T-cell (primary cell): ENCODE results near the gene KRT77. TPM values are rescaled to one million over a fixed set of nuclear protein-coding genes. Genes with fewer than 3 reads are reported as not detected.

Source experiments
- ATAC-seq, 4 experiments: fragments of 200-7000 bp in 3 of 4; fragments of 150-1000 bp in 1 of 4; cut with Tn5 transposase; replicated peaks in 1 of 4; 1 replicate in 3 of 4; 2 replicates in 1 of 4; pipeline ENCODE4 v1.10.0; 2021; ENCODE audit warnings: moderate library complexity in 3 of 4, mild to moderate bottlenecking in 2 of 4, moderate number of reproducible peaks in 1 of 4
- CTCF ChIA-PET, 2 donors: fragments of 300-600 bp; sonication (Branson Sonifier 250); formaldehyde crosslinking; loops; one replicate each; lab custom pipeline; 2022; ENCODE audit warnings: antibody characterized with exemption in 2 of 2; lab: Charles Lee
- POLR2A ChIA-PET, 2 donors: fragments of 300-600 bp; sonication (Branson Sonifier 250); formaldehyde crosslinking; loops; one replicate each; lab custom pipeline; 2022; ENCODE audit warnings: antibody characterized with exemption in 2 of 2; lab: Charles Lee
- DNase-seq, 35 experiments: peaks; one replicate each; pipeline versions ENCODE4 v3.0.0 to v3.0.0-alpha.2; 2013 to 2023
- H3K27ac ChIP-seq: one replicate; pipeline ENCODE4 v1.5.1; 2013; ENCODE audit warnings: low read length
- H3K27me3 ChIP-seq, 2 experiments: replicated peaks in 1 of 2; 1 replicate in 1 of 2; 2 replicates in 1 of 2; pipeline versions ENCODE4 v1.6.1 to v1.7.0; 2013; ENCODE audit warnings: low read length in 1 of 2, mixed read lengths in 1 of 2; ENCODE audit not compliant: control insufficient read depth in 2 of 2, insufficient read depth in 2 of 2; ENCODE audit errors: extremely low read depth in 1 of 2
- H3K36me3 ChIP-seq, 2 donors: 1 replicate in 1 of 2; 2 replicates in 1 of 2; pipeline versions ENCODE4 v1.6.1 to v1.7.0; 2013; ENCODE audit warnings: low read length in 1 of 2; ENCODE audit not compliant: control insufficient read depth in 2 of 2, insufficient read depth in 1 of 2; ENCODE audit errors: extremely low read depth in 1 of 2
- H3K4me1 ChIP-seq, 2 experiments: 1 replicate in 1 of 2; 2 replicates in 1 of 2; pipeline versions ENCODE4 v1.6.1 to v1.7.0; 2013; ENCODE audit warnings: low read length in 2 of 2, mixed read lengths in 1 of 2; ENCODE audit not compliant: insufficient read depth in 2 of 2, control insufficient read depth in 1 of 2; ENCODE audit errors: extremely low read depth in 1 of 2
- H3K4me3 ChIP-seq, 2 donors: 1 replicate in 1 of 2; 2 replicates in 1 of 2; pipeline versions ENCODE4 v1.5.1 to v1.7.0; 2013; ENCODE audit warnings: mild to moderate bottlenecking in 2 of 2, low read length in 1 of 2, moderate library complexity in 1 of 2; ENCODE audit not compliant: control insufficient read depth in 1 of 2; ENCODE audit errors: extremely low read depth in 1 of 2
- H3K9me3 ChIP-seq: 2 replicates; pipeline ENCODE4 v1.7.0; 2013
- H3K27ac Mint-ChIP-seq, 2 donors: one replicate each; pipeline ENCODE4 v1.8.0; 2020 to 2021; ENCODE audit warnings: mild to moderate bottlenecking in 2 of 2, mixed read lengths in 2 of 2
- H3K27me3 Mint-ChIP-seq, 2 donors: one replicate each; pipeline ENCODE4 v1.8.0; 2021 to 2022; ENCODE audit warnings: mixed read lengths in 2 of 2
- H3K36me3 Mint-ChIP-seq: one replicate; pipeline ENCODE4 v1.8.0; 2021; ENCODE audit warnings: mixed read lengths
- H3K4me1 Mint-ChIP-seq, 3 donors: one replicate each; pipeline ENCODE4 v1.8.0; 2020 to 2022; ENCODE audit warnings: mixed read lengths in 3 of 3, mild to moderate bottlenecking in 1 of 3
- H3K4me3 Mint-ChIP-seq, 3 donors: one replicate each; pipeline ENCODE4 v1.8.0; 2020 to 2022; ENCODE audit warnings: mild to moderate bottlenecking in 3 of 3, mixed read lengths in 3 of 3, moderate library complexity in 3 of 3
- H3K9me3 Mint-ChIP-seq, 3 donors: one replicate each; pipeline ENCODE4 v1.8.0; 2020 to 2022; ENCODE audit warnings: mixed read lengths in 3 of 3
- WGBS: methylation state at CpG from one replicate; pipeline ENCODE4 v1.1.5; 2013; ENCODE audit warnings: missing lambda C conversion rate; ENCODE audit not compliant: insufficient coverage; 5-methylcytosine and 5-hydroxymethylcytosine counted together
- total RNA-seq, 35 experiments: library from RNA in 6 of 35; stranded (reverse) in 6 of 35; fragments of 120-200 nt in 1 of 35; gene quantifications; one replicate each; pipeline versions ENCODE4 v1.2.1 to v1.2.4 and lab custom pipeline; 2013 to 2026

Gene KRT77
- total RNA-seq, 5 donors from 2014 or later (not counting 1 experiment from before 2014, with no cell fraction given) = not detected

DNA sequence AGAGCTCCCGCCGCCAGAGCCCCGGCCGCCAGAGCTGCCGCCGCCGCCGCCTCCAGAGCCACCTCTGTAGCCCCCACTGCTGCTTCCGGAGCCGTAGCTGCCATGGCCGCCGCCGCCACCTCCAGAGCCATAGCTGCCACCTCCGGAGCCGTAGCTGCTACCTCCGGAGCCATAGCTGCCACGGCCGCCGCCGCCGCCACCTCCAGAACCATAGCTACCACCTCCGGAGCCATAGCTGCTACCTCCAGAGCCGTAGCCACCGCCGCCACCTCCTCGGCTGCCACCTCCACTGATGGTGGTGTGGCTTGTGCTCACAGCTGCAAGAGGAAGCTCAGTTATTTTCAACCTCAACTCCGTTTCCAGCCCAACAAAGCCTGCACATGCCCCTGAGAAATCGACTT lies 28.0 kb downstream of the KRT77 start:
- Histone ChIP-seq H3K36me3 (no peaks in the 10 kb centered on the region), H3K27me3 (peaks cover 0 to 9% of the 10 kb centered on the region in 2 experiments), H3K4me3 (no peak overlapping the region), H3K27ac (no peak overlapping the region), H3K9me3 (no peaks in the 10 kb centered on the region), H3K4me1 (peaks cover 0 to 4% of the 10 kb centered on the region in 2 experiments)
- peak overlapping the region in 1 of 2 donors; percentile 37 for H3K27ac Mint-ChIP-seq
- H3K4me3 Mint-ChIP-seq = peak overlapping the region in 1 of 3 donors; percentile 29
- DNase-seq (no peak), ATAC-seq (no peak)
- peaks cover 18 to 41% (median 30%) of the 10 kb centered on the region in 3 donors for H3K4me1 Mint-ChIP-seq
- ChIA-PET POLR2A (interaction anchor here in 1 of 2 donors (0.6 to 1.1 kb wide), 2 partner anchors 89 to 834 kb away, joined by 3 read pairs; no protein-coding TSS in a partner anchor), CTCF (no interaction called here)
- H3K27me3 Mint-ChIP-seq = peaks cover 0 to 8% of the 10 kb centered on the region in 2 donors
- no peaks in the 10 kb centered on the region for H3K36me3 Mint-ChIP-seq
- H3K9me3 Mint-ChIP-seq = no peaks in the 10 kb centered on the region
- 87% methylated on average over 21 of the region's 28 CpGs for WGBS

DNA sequence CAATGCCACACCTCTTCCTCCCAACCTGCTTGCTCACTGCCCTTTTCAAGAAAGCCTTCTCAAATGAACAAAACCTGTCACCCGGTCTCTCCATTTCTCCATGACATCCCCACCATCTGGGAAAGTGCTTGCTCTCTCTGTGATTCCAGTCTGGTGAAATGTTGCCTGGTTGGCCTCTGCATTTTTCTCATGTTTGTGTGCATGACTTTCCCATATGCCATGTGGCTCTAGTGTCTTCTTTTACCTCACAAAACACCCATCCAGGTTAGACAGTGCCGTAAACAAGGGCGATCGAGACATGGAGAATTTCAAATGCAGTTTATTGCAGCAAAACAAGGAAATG lies 28.9 kb downstream of the KRT77 start:
- Mint-ChIP-seq H3K4me3 (no peak overlapping the region), H3K4me1 (peaks cover 14 to 32% (median 25%) of the 10 kb centered on the region in 3 donors), H3K9me3 (no peaks in the 10 kb centered on the region), H3K36me3 (no peaks in the 10 kb centered on the region), H3K27me3 (peaks cover 0 to 5% of the 10 kb centered on the region in 2 donors), H3K27ac (no peak overlapping the region)
- H3K4me3 ChIP-seq = no peak overlapping the region
- DNase-seq (no peak), ATAC-seq (no peak)
- ChIA-PET CTCF (no interaction called here), POLR2A (no interaction called here)
- H3K9me3 ChIP-seq = no peaks in the 10 kb centered on the region
- H3K4me1 ChIP-seq = no peaks in the 10 kb centered on the region
- 50% methylated on average over 1 of the region's 4 CpGs for WGBS
- H3K36me3 ChIP-seq = no peaks in the 10 kb centered on the region
- H3K27ac ChIP-seq = no peak overlapping the region
- peaks cover 0 to 6% of the 10 kb centered on the region in 2 experiments for H3K27me3 ChIP-seq

DNA sequence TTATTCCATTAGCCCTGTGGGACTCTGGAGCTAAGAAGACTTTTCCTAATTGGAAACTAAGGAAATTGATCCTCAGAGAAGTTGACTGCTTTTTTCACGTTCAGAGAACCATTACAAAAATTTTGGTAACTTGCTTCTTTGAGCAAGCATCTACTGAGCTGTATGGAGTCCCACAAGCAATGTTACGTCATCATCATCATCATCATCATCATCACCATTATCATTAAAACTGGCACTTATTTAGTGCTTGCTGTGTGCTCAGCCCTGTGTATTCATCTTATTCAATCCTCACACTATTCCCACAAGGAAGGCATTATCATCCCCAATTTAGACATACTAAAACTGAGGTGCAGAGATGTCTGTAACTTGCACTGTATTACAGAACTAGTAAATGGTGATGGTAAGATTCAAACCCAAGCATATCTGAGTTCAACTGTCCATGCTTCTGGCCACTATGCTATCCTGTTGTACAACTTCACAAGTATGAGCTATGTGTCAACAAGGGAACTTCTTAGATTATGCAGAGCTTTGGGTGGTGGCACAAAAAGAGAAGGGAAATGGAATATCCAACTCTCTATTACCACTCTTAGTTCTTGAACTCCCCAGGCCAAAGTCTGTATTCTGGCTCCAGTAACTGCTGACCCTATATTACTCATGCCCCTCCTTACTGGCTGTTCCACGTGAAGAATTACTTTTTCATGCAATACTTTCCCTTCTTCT lies 29.5 kb downstream of the KRT77 start:
- no peaks in the 10 kb centered on the region for H3K36me3 Mint-ChIP-seq
- Histone ChIP-seq H3K4me1 (no peaks in the 10 kb centered on the region), H3K9me3 (no peaks in the 10 kb centered on the region), H3K27ac (no peak overlapping the region), H3K36me3 (no peaks in the 10 kb centered on the region), H3K4me3 (no peak overlapping the region), H3K27me3 (peaks cover 0 to 6% of the 10 kb centered on the region in 2 experiments)
- H3K27me3 Mint-ChIP-seq = peaks cover 0 to 5% of the 10 kb centered on the region in 2 donors
- no peak overlapping the region for H3K4me3 Mint-ChIP-seq
- H3K9me3 Mint-ChIP-seq = no peaks in the 10 kb centered on the region
- peaks cover 12 to 28% (median 23%) of the 10 kb centered on the region in 3 donors for H3K4me1 Mint-ChIP-seq
- 67% methylated on average over 3 of the region's 3 CpGs for WGBS
- DNase-seq (no peak), ATAC-seq (no peak)
- H3K27ac Mint-ChIP-seq = no peak overlapping the region
- CTCF ChIA-PET = no interaction called here
- POLR2A ChIA-PET = no interaction called here

DNA sequence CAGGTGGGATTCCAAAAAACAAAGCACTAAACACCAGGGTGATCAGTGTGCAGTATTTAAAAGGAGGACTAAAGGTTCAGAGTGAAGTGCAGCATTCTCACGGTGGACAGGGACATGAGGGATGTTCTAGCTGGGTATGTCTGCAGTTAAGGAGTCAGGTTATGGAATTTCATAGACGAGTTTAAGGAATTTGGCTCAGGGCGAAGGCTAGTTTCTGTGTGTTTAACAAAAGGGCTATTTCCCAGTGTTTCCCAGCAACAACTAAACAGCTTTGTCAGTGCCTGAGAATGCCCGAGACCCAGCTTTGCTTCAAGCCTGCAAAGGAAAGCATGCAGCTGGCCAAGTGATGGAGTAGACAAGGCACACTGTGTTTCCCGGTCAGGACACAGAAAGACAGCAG lies 30.1 kb downstream of the KRT77 start:
- ChIA-PET CTCF (no interaction called here), POLR2A (no interaction called here)
- H3K27ac Mint-ChIP-seq = no peak overlapping the region
- H3K4me1 Mint-ChIP-seq = peaks cover 12 to 27% (median 22%) of the 10 kb centered on the region in 3 donors
- no peak for DNase-seq
- Histone ChIP-seq H3K4me3 (no peak overlapping the region), H3K27ac (no peak overlapping the region), H3K36me3 (no peaks in the 10 kb centered on the region), H3K9me3 (no peaks in the 10 kb centered on the region), H3K27me3 (peaks cover 0 to 6% of the 10 kb centered on the region in 2 experiments), H3K4me1 (no peaks in the 10 kb centered on the region)
- no peaks in the 10 kb centered on the region for H3K36me3 Mint-ChIP-seq
- ATAC-seq = no peak
- H3K9me3 Mint-ChIP-seq = no peaks in the 10 kb centered on the region
- no peak overlapping the region for H3K4me3 Mint-ChIP-seq
- WGBS = 61% methylated on average over 2 of the region's 5 CpGs
- peaks cover 0 to 5% of the 10 kb centered on the region in 2 donors for H3K27me3 Mint-ChIP-seq

DNA sequence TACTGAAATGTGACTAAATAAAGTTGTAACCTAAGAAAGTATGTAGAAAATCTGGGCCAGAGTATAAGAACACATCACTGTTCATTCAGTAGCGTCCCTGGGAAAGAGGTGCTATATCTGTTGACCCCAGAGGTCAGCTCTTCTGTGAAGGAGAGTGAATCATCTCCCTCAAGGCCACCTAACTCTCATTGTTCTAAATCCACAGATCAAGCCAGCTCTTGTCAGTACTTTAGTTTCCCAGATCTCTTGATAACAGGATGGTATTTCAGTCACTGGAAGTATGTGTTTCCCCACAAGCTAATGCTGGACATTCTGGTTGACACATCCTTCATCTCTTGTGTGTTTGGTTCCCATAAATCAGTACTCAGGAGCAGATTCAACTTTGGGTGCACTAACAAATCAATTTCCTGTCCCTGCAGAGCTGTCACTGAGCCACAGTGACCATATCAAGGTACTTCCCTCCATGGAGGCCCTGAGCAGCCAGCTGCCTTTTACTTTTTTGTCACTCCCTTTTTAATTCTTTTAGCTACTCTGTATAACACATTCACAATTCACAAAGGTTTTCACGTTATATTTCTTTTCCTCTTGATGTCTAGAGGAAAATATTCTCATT lies 30.9 kb downstream of the KRT77 start:
- Histone ChIP-seq H3K27ac (no peak overlapping the region), H3K27me3 (peaks cover 0 to 6% of the 10 kb centered on the region in 2 experiments), H3K4me3 (no peak overlapping the region), H3K36me3 (no peaks in the 10 kb centered on the region), H3K9me3 (no peaks in the 10 kb centered on the region), H3K4me1 (no peaks in the 10 kb centered on the region)
- Mint-ChIP-seq H3K9me3 (no peaks in the 10 kb centered on the region), H3K27me3 (peaks cover 0 to 5% of the 10 kb centered on the region in 2 donors), H3K27ac (no peak overlapping the region), H3K4me1 (peaks cover 12 to 24% (median 16%) of the 10 kb centered on the region in 3 donors), H3K36me3 (no peaks in the 10 kb centered on the region), H3K4me3 (no peak overlapping the region)
- WGBS = 43% methylated on average over 1 of the region's 2 CpGs
- POLR2A ChIA-PET = no interaction called here
- CTCF ChIA-PET = no interaction called here
- no peak for ATAC-seq
- DNase-seq = no peak

DNA sequence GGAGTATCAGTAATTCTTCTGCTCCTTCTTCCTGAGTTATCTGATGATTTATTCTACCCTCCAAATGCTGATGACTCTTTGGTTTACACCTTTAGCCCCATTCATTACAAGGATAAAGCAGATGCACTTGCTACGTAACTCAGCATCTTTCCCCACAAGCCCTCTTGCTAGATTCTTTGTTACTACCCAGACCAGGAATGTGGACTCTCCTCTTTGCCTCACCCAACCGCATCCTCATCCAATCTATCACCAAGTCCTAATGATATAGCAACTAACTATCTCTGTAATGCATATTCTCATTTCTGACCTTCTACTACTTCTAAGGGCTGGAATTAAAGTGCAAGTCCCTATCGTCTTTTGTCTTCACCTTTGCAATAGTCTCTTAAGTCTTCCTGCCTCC lies 32.4 kb downstream of the KRT77 start:
- H3K4me3 ChIP-seq = no peak overlapping the region
- H3K4me3 Mint-ChIP-seq = no peak overlapping the region
- peaks cover 8 to 10% (median 9%) of the 10 kb centered on the region in 3 donors for H3K4me1 Mint-ChIP-seq
- no peak overlapping the region for H3K27ac ChIP-seq
- ChIA-PET CTCF (no interaction called here), POLR2A (no interaction called here)
- no peaks in the 10 kb centered on the region for H3K36me3 ChIP-seq
- H3K9me3 ChIP-seq = no peaks in the 10 kb centered on the region
- DNase-seq = no peak
- H3K27me3 ChIP-seq = peaks cover 0 to 6% of the 10 kb centered on the region in 2 experiments
- H3K9me3 Mint-ChIP-seq = no peaks in the 10 kb centered on the region
- no peaks in the 10 kb centered on the region for H3K36me3 Mint-ChIP-seq
- 93% methylated on average over 3 of the region's 3 CpGs for WGBS
- H3K27ac Mint-ChIP-seq = no peak overlapping the region
- no peak for ATAC-seq
- H3K4me1 ChIP-seq = no peaks in the 10 kb centered on the region
- peaks cover 0 to 3% of the 10 kb centered on the region in 2 donors for H3K27me3 Mint-ChIP-seq
